ENCODE data around the gene TRAF1. TPM values are rescaled to one million over a fixed set of nuclear protein-coding genes. Genes with fewer than 3 reads are reported as not detected.

Gene TRAF1
- polyA plus RNA-seq, 4 donors, result 4.0 to 7.8 (median 6.1) TPM

- DNase-seq (ENCODE audit: low read depth in 4 of 4, low spot score in 2 of 4), result no peak
Measured at GRCh38 chr9:120874226-120875194, 52.1 kb downstream of the TRAF1 start.

DNA sequence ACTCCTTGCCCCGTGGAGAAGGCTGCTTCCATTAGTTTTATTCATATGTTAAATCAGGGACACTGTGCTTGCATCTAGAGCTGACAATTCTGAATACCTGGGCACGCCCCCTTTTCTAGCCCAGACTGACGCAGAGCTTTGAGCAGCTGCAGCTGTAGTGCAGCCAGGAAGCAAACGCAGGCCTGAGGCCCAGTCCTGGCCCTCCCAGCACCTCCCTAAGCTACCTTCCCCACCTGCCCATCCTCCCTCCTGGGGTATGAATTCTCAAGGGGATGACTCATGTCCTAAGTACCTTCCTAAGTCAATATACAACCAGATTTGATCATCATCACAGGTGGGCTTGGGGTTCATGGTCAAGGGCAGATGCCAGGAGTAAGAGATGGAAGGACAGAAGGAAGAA, 53.1 kb downstream of the TRAF1 start:
- DNase-seq (ENCODE audit: low read depth in 4 of 4, low spot score in 2 of 4), result no peak

DNA sequence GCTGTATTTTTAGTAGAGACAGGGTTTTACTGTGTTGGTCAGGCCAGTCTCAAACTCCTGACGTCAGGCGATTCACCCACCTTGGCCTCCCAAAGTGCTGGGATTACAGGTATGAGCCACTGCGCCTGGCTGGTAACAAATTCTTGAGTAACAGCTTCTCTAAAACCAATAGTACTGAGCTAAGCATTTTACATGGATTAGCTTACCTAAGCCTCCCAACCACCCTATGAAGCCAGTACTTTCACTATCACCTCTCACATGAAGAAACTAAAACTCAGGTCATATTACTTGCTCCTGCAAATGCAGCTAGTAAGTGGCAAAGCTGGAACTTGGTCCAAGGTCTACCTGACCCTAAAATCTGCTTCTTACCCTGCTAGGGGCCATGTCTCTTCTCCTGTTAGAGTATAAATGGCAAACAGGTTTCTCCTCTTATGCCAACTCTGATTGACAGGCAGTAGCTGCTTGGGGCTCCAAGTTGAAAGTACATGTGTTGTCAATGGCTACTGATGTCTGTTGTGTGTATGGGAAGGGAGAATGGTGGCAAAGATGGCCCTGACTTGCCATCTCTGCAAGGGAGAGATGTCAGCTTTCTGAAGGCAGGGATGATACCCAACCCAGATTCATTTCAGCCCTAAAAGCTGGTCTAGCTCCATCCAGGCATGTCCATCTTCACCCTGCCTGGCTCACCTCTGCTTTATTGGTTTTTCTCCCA, 53.6 kb downstream of the TRAF1 start:
- no peak for DNase-seq (ENCODE audit: low read depth in 4 of 4, low spot score in 2 of 4)

DNA sequence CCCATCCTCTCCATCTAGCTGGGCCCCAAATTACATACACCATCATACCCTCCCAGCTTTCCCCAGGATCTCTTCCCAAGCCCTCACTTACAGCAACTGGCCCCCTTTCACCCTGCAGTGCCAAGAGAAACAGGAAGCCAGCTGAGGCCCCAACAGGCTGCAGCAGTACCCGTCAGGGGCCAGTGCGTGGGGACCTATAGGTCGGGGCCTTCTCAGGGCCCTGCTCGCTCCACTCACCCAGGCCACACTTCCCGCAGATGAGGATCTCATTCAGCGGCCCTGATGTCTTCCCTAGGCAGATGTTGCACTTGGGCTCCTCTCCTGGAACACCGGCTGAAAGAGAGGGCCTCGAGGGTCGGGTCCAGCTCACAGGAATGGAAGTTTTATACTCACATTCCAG, 56.4 kb downstream of the TRAF1 start:
- DNase-seq (ENCODE audit: low read depth in 4 of 4, low spot score in 2 of 4), result no peak

DNA sequence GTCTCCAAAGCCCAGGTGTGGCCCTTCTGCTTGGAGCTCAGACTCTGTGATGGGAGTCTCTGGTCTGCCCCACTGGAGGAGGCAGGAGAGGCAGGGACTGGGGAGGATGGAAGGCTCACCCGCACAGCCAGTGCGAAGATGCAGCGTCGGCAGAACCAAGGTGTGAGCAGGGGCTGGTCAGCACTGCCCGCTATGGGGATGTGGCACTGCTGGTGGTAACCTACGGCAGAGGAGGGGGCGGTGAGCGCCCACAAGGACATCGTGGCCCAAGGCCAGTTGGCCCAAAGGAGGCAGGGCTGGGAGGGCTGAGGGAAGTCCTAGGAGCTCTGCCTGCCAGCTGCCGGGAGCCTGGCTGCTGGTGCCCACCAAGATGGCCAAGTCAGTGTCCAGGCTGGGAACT, 56.9 kb downstream of the TRAF1 start:
- DNase-seq (ENCODE audit: low read depth in 4 of 4, low spot score in 2 of 4), result no peak

- DNase-seq (ENCODE audit: low read depth in 4 of 4, low spot score in 2 of 4), result no peak
Measured at GRCh38 chr9:120869360-120869687, 57.3 kb downstream of the TRAF1 start.

DNA sequence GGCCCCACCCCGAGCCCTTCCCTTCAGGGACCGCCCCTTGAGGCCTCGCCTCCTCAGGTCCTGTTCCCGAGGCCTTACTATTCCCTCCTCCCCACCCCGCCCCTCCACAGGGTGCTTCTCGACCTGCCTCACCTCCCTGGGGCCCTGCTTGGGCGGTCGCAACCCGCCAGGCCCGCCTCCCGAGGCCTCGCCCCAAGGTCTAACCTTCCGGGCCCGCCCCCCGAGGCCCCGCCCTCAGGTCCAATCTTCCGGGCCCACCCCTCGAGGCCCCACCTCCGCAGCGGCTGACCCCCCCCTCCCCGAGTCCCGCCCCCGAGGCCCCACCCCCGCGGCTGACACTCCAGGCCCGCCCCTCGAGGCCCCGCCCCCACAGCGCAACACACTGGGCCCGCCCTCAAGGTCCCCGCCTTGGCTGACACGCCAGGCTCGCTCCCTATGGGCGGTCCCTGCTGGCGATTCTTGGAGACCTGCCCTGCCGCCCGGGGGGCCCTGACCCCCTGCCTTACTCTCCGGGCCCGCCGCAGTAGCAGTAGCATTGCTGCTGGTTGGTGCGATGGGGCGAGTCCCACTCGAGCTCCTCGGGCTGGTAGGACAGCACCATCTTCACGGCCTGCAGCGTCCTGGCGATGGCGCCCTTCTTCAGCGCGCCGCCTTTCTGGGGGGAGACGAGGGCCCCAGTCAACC, 57.8 kb downstream of the TRAF1 start:
- peak in 3 of 4 donors; percentile 62 to 83 (median 76) for DNase-seq (ENCODE audit: low read depth in 4 of 4, low spot score in 2 of 4)

GRCh38 chr9:120868339-120868675, 58.3 kb downstream of the TRAF1 start:
- no peak for DNase-seq (ENCODE audit: low read depth in 4 of 4, low spot score in 2 of 4)

DNA sequence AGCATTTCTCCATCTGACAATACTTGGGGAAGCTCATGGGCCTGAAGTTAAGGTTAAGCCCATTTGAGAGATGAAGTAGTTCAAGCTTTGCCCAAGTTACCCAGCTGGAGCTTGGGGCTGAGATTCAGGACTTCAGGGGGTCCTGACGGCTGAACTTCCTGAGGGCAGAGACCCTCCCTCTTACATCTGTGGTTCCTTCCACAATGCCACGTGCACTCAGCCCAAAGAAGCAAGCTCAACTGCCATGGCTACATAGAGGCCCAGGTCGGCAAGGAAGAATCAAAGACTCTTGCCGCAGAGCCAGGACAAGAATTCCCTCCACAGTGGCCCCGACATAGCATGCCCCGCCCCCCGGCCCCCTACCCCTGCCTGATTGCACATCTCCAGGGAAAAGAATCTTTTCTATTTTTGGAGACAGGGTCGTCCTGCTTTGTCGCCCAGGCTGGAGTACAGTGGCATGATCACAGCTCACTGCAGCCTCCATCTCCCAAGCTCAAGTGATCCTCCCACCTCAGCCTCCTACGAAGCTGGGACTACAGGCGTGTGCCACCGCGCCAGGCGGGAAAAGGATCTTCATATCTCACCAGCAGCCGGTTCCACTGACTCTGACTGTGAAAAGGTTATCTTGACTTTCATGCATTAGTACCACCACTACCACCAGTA, 58.8 kb downstream of the TRAF1 start:
- DNase-seq (ENCODE audit: low read depth in 4 of 4, low spot score in 2 of 4), result no peak

- DNase-seq (ENCODE audit: low read depth in 4 of 4, low spot score in 2 of 4), result no peak
Measured at GRCh38 chr9:120866651-120867050, 59.9 kb downstream of the TRAF1 start.

DNA sequence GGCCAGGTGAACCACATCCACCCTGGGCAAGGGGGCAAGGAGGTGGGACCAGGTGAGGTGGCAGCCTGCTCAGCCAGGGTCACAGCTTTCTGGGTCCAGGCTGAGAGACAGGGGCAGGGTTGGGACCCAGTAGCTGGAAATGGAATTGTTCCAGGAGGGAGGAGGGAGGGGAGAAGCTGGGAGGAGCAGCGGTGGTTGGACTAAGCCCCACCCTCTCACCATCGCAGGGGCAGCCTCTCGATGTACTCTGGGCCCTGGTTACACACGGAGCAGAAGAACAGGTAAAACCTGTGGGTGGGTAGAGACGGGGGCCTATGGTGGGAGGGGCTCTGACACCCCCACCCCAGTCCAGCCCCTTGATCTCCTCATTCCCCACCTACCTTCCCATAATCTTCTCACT, 60.8 kb downstream of the TRAF1 start:
- no peak for DNase-seq (ENCODE audit: low read depth in 4 of 4, low spot score in 2 of 4)

DNA sequence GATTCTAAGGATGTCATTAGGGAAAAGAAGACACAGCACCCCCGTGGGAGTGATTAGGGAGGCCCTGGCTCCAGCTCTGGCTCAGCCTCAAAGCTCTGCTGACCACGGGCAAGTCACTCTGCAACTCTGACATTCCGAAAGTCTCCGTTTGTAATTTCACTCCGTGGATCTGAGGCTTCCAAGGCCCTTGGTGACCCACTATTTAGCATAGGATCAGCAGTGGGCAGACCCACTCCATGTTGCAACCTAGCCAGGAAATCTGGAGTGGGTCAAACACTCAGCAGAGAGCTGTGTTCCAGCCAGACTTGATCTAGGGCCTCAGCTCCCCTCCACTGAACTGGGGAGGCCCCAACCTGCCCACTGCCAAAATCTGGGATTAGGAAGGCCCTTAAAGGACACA, 61.4 kb downstream of the TRAF1 start:
- DNase-seq (ENCODE audit: low read depth in 4 of 4, low spot score in 2 of 4), result no peak

DNA sequence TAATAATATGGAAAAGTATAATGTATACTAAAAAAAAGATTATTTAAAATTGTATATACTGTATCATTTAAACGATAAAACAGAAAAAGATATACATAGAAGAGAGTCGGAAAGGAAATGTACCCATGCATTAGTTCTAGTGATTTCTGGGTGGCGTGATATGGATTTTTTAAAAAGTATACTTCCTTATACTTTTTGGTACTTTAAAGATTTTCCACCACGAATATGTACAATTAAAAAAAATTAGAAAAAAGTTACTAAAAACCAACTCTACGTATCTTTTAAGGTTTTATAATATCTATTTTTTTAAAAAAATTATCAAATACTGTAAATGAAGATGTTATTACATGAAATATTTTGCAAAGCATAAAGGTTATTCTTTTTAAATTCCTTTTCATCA, 61.9 kb downstream of the TRAF1 start:
- DNase-seq (ENCODE audit: low read depth in 4 of 4, low spot score in 2 of 4), result no peak

DNA sequence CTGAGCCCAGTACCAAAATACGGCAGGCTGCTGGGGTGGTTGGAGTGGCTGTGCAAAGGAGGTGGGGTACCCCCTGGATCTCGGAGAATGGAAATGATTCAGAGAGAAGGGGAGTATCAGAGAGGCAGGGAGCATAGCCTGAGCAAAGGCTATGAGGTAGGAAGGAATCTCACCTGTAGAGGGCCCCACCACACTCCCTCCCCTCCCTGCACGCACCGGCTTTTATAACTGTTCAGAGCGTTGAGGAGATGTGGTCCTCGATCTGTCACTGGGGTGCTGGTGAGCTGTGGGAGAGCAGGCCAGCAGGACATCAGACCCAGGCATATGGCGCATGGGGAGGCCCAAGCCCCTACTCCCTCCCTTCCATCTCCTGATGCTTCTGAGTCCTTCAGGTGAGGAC, 62.8 kb downstream of the TRAF1 start:
- no peak for DNase-seq (ENCODE audit: low read depth in 4 of 4, low spot score in 2 of 4)

DNA sequence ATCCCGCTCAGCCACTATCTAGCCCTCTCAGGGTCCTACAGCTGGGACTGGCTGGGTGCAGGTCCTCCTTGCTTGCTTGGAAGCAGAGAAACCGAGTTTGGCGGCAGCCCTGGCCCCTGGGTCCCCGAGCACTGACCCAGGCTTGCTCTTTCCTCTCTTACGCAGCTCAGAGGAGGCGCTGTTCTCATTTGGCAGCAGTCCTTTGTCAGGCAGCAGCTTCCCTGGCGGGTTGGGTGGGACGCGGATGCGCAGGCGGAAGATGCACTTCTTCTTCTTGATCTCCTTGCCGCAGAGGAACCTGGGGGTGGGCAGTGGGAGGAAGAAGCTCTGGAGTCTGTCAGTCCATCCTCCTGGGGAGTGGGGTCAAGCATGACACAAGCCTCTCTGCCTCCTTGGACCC, 64.1 kb downstream of the TRAF1 start:
- no peak for DNase-seq (ENCODE audit: low read depth in 4 of 4, low spot score in 2 of 4)

GRCh38 chr9:120861935-120862334, 64.7 kb downstream of the TRAF1 start:
- no peak for DNase-seq (ENCODE audit: low read depth in 4 of 4, low spot score in 2 of 4)

DNA sequence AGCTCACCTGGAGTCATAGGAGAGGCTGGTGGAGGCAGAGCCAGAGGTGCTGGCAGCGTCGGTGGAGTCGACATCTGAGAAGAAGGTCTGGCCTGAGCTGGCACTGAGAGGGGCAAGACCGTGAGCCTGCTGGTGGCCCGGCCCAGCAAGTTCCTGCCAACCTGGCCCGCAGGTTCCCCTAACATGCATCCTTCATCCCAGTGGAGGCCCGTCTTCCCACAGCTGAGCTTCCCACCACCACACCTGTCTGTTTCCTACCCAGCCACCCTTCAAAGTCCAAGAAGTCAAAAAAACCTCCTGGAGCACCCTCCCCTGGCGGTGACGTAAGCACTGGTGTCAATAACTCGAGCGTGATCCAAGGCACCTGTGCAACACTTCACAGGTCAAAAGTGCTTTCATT, 66.5 kb downstream of the TRAF1 start:
- no peak for DNase-seq (ENCODE audit: low read depth in 4 of 4, low spot score in 2 of 4)

DNA sequence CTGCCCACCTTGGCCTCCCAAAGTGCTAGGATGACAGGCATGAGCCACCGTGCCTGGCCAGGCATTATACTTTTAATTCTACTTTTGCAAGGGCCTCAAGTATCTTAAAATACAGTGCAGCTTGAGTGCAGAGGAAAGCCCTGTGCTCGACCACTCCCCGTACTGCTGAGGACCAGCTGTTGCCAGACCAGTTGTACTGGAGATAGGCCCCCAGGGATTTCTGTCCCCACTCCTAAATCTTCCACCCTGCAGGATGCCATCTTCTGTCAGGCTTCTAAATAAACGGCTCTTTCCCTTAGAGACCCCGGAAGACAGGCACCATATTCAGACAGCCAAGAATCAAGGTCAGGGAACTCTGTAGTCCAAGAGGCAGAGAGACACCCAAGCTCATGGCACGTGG, 67.2 kb downstream of the TRAF1 start:
- no peak for DNase-seq (ENCODE audit: low read depth in 4 of 4, low spot score in 2 of 4)

DNA sequence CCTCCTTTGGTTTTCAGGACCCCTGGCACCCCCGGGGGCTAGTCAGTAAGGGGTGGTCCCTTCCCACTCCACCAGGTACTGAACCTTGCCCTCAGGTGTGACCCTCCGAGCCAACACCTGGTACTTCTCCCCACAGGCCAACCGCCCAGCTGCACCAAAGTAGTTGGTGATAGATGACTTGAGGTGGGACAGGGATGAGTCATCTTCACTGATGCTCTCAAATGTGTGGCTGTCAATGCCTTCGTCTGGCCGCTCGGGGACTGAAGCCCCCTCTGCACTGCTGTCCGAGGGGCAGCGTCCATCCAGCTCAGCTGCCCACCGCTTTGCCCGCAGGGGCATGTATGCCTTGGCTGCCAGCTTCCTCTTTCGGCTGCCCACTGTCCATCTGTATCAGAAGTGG, 68.7 kb downstream of the TRAF1 start:
- DNase-seq (ENCODE audit: low read depth in 4 of 4, low spot score in 2 of 4), result no peak

GRCh38 chr9:120857481-120857880, 69.1 kb downstream of the TRAF1 start:
- no peak for DNase-seq (ENCODE audit: low read depth in 4 of 4, low spot score in 2 of 4)

- DNase-seq (ENCODE audit: low read depth in 4 of 4, low spot score in 2 of 4), result no peak
Measured at GRCh38 chr9:120856700-120857099, 69.9 kb downstream of the TRAF1 start.
